HepG2 (cell line): Measurements from ENCODE around the gene ARID5B. TPM values are rescaled to one million over a fixed set of nuclear protein-coding genes. Genes with fewer than 3 reads are reported as not detected.

ENCODE experiments used
- DBP ChIP-seq: sonication (generic); formaldehyde crosslinking; IDR thresholded peaks from 2 replicates; pipeline ENCODE4 v1.4.0; 2020; ENCODE audit warnings: missing genetic modification reagents; ENCODE audit errors: not compliant biosample characterization
- E2F5 ChIP-seq: sonication (generic); formaldehyde crosslinking; conservative IDR thresholded peaks from 2 replicates; pipeline ENCODE4 v1.4.0; 2020; ENCODE audit warnings: missing genetic modification reagents
- GATAD2A ChIP-seq: IDR thresholded peaks from 2 replicates; pipeline ENCODE4 v1.6.1; 2016
- GMEB1 ChIP-seq: sonication (generic); formaldehyde crosslinking; IDR thresholded peaks from 2 replicates; pipeline ENCODE4 v1.5.1; 2020; ENCODE audit warnings: missing genetic modification reagents, mild to moderate bottlenecking, borderline replicate concordance
- HMGXB4 ChIP-seq, 2 experiments: sonication (generic) in 1 of 2; formaldehyde crosslinking in 1 of 2; IDR thresholded peaks; 2 replicates each; pipeline versions ENCODE4 v1.4.0 to v1.6.1; 2018 to 2020; ENCODE audit warnings: missing genetic modification reagents in 2 of 2, borderline replicate concordance in 1 of 2, low read depth in 1 of 2, mild to moderate bottlenecking in 1 of 2, missing biosample characterization in 1 of 2
- ISL2 ChIP-seq: sonication (generic); formaldehyde crosslinking; IDR thresholded peaks from 2 replicates; pipeline ENCODE4 v1.5.0; 2020; ENCODE audit warnings: missing genetic modification reagents
- JARID2 ChIP-seq: sonication (generic); formaldehyde crosslinking; IDR thresholded peaks from 2 replicates; pipeline ENCODE4 v1.8.1; 2023; ENCODE audit warnings: missing genetic modification reagents, inconsistent platforms; ENCODE audit not compliant: insufficient replicate concordance
- NONO ChIP-seq, 2 experiments: fragments of 450-650 bp in 1 of 2; sonication (generic) in 1 of 2; formaldehyde crosslinking in 1 of 2; IDR thresholded peaks in 1 of 2; conservative IDR thresholded peaks in 1 of 2; 2 replicates each; pipeline versions ENCODE4 v1.6.1 to v1.8.0; 2017 to 2022; ENCODE audit warnings: mild to moderate bottlenecking in 1 of 2, missing genetic modification reagents in 1 of 2, moderate library complexity in 1 of 2
- PHF20 ChIP-seq: sonication (generic); formaldehyde crosslinking; IDR thresholded peaks from 2 replicates; pipeline ENCODE4 v1.5.0; 2020; ENCODE audit warnings: mild to moderate bottlenecking, missing genetic modification reagents
- POGZ ChIP-seq: sonication (generic); formaldehyde crosslinking; IDR thresholded peaks from 2 replicates; pipeline ENCODE4 v1.4.0; 2020; ENCODE audit warnings: mild to moderate bottlenecking, missing genetic modification reagents
- SOX6 ChIP-seq, 2 experiments: fragments of 450-650 bp in 1 of 2; sonication (generic) in 1 of 2; formaldehyde crosslinking in 1 of 2; IDR thresholded peaks; 2 replicates each; pipeline versions ENCODE4 v1.4.0 to v1.6.1; 2017 to 2020; ENCODE audit warnings: antibody characterized with exemption in 1 of 2, mild to moderate bottlenecking in 1 of 2, missing genetic modification reagents in 1 of 2
- ZFP36L2 ChIP-seq: sonication (generic); formaldehyde crosslinking; IDR thresholded peaks from 2 replicates; pipeline ENCODE4 v1.4.0; 2020; ENCODE audit warnings: missing genetic modification reagents
- ZNF251 ChIP-seq: sonication (generic); formaldehyde crosslinking; IDR thresholded peaks from 2 replicates; pipeline ENCODE4 v1.9.0; 2021; ENCODE audit warnings: mild to moderate bottlenecking, missing genetic modification reagents
- ZNF274 ChIP-seq: sonication (generic); formaldehyde crosslinking; IDR thresholded peaks from 2 replicates; pipeline ENCODE4 v1.5.1; 2020; ENCODE audit warnings: mild to moderate bottlenecking, missing genetic modification reagents
- ZNF724P ChIP-seq: sonication (generic); formaldehyde crosslinking; IDR thresholded peaks from 2 replicates; pipeline ENCODE4 v1.8.0; 2022; ENCODE audit warnings: missing genetic modification reagents, borderline replicate concordance
- ZNF761 ChIP-seq: sonication (generic); formaldehyde crosslinking; conservative IDR thresholded peaks from 2 replicates; pipeline ENCODE4 v1.4.0; 2020; ENCODE audit warnings: mild to moderate bottlenecking, missing genetic modification reagents
- ZNF773 ChIP-seq: sonication (generic); formaldehyde crosslinking; IDR thresholded peaks from 2 replicates; pipeline ENCODE4 v1.4.0; 2020; ENCODE audit warnings: missing genetic modification reagents, borderline replicate concordance
- ZNF775 ChIP-seq: sonication (generic); formaldehyde crosslinking; IDR thresholded peaks from 2 replicates; pipeline ENCODE4 v1.4.0; 2020; ENCODE audit warnings: missing genetic modification reagents, mild to moderate bottlenecking, moderate library complexity, borderline replicate concordance
- ZSCAN20 ChIP-seq: sonication (generic); formaldehyde crosslinking; IDR thresholded peaks from 2 replicates; pipeline ENCODE4 v1.4.0; 2020; ENCODE audit warnings: missing genetic modification reagents, mild to moderate bottlenecking, borderline replicate concordance
- polyA plus RNA-seq, 8 experiments: library from polyadenylated mRNA; depleted of rRNA in 3 of 8; stranded (reverse) in 7 of 8; unstranded in 1 of 8; fragments of >200 nt; fragmentation: Illumina TruSeq in 4 of 8; extraction: Trizol in 4 of 8; gene quantifications; 2 replicates each; pipeline versions ENCODE4 v1.2.1 to v1.2.3, GENCODE V29; 2011 to 2016; ENCODE audit warnings: low read depth in 4 of 8, missing spikeins in 1 of 8, mixed read lengths in 1 of 8; ENCODE audit not compliant: insufficient read depth in 1 of 8
- total RNA-seq, 5 experiments: library from RNA; depleted of rRNA; stranded (reverse); fragments of >200 nt; fragmentation: Illumina TruSeq; extraction: Trizol; gene quantifications; 2 replicates each; pipeline ENCODE4 v1.2.3, GENCODE V29; 2016; ENCODE audit warnings: low read depth in 1 of 5

Gene ARID5B
- total and polyA plus RNA-seq, 2 of the 13 experiments (the other 11 are each of a cell fraction or from before 2014, with no cell fraction given) = 6.2 to 21.1 TPM

- TF ChIP-seq ZSCAN20 (no peak), POGZ (0 out of 2 replicates have a peak, but pooled peaks have one; percentile 33), SOX6 (IDR thresholded peaks at IDR 0.05) (no peak), SOX6 (CRISPR knock-in tag; IDR thresholded peaks at IDR 0.05) (peak; percentile 30; the same call in 1 of the 2 replicates), ZNF773 (CRISPR knock-in tag) (no peak), NONO (IDR thresholded peaks at IDR 0.05) (no peak), NONO (CRISPR knock-in tag; conservative IDR thresholded peaks at IDR 0.05) (0 out of 2 replicates have a peak, but pooled peaks have one; percentile 20), GATAD2A (CRISPR knock-in tag) (0 out of 2 replicates have a peak, but pooled peaks have one; percentile 16), ZNF274 (CRISPR knock-in tag) (peak; percentile 75; the same call in 1 of the 2 replicates), E2F5 (no peak), ZNF761 (CRISPR knock-in tag) (no peak), HMGXB4 (CRISPR knock-in tag; IDR thresholded peaks at IDR 0.05; ENCODE audit: borderline replicate concordance in 1 of 2, low read depth in 1 of 2) (peak; percentile 41 to 56; a peak in 1 of 4 replicates), ISL2 (no peak), DBP (CRISPR knock-in tag) (no peak), PHF20 (CRISPR knock-in tag) (no peak), ZFP36L2 (no peak), JARID2 (CRISPR knock-in tag) (peak; percentile 12), ZNF251 (CRISPR knock-in tag) (no peak), ZNF724P (CRISPR knock-in tag) (peak; percentile 42; the same call in 1 of the 2 replicates), GMEB1 (0 out of 2 replicates have a peak, but pooled peaks have one; percentile 15), ZNF775 (CRISPR knock-in tag) (no peak)
These were observed 4.4 kb upstream of the ARID5B start (continued) for GRCh38 chr10:61896854-61897661.
